Measurements from ENCODE around the gene FAM174B. TPM values are rescaled to one million over a fixed set of nuclear protein-coding genes. Genes with fewer than 3 reads are reported as not detected.

FAM174B gene
- total RNA-seq, 1 donor from 2014 or later = 18.9 TPM

- no peak for TF ChIP-seq CTCF (IDR thresholded peaks at IDR 0.05; ENCODE audit: insufficient read depth, low read length, poor library complexity, severe bottlenecking)
- Histone ChIP-seq H3K27me3 (ENCODE audit: control insufficient read depth, insufficient read depth, low read length) (no peaks in the 10 kb centered on the region), H3K4me3 (ENCODE audit: low read depth, low read length) (no peak overlapping the region), H3K36me3 (ENCODE audit: control insufficient read depth, insufficient read depth, low read length) (no peaks in the 10 kb centered on the region)
- no peak for DNase-seq (ENCODE audit: low read depth)
Observed at GRCh38 chr15:92651877-92652575, 3.5 kb downstream of the FAM174B start.

GRCh38 chr15:92650966-92651365 is 4.6 kb downstream of the FAM174B start:
- no peak for TF ChIP-seq CTCF (IDR thresholded peaks at IDR 0.05; ENCODE audit: insufficient read depth, low read length, poor library complexity, severe bottlenecking)
- Histone ChIP-seq H3K36me3 (ENCODE audit: control insufficient read depth, insufficient read depth, low read length) (no peaks in the 10 kb centered on the region), H3K4me3 (ENCODE audit: low read depth, low read length) (no peak overlapping the region), H3K27me3 (ENCODE audit: control insufficient read depth, insufficient read depth, low read length) (no peaks in the 10 kb centered on the region)
- DNase-seq (ENCODE audit: low read depth) = no peak

- no peak for TF ChIP-seq CTCF (IDR thresholded peaks at IDR 0.05; ENCODE audit: insufficient read depth, low read length, poor library complexity, severe bottlenecking)
- no peaks in the 10 kb centered on the region for H3K36me3 ChIP-seq (ENCODE audit: control insufficient read depth, insufficient read depth, low read length)
- no peaks in the 10 kb centered on the region for H3K27me3 ChIP-seq (ENCODE audit: control insufficient read depth, insufficient read depth, low read length)
- H3K4me3 ChIP-seq (ENCODE audit: low read depth, low read length) = no peak overlapping the region
- no peak for DNase-seq (ENCODE audit: low read depth)
Observed at GRCh38 chr15:92650256-92650655, 5.3 kb downstream of the FAM174B start.

- no peaks in the 10 kb centered on the region for H3K36me3 ChIP-seq (ENCODE audit: control insufficient read depth, insufficient read depth, low read length)
- no peaks in the 10 kb centered on the region for H3K27me3 ChIP-seq (ENCODE audit: control insufficient read depth, insufficient read depth, low read length)
- TF ChIP-seq CTCF (IDR thresholded peaks at IDR 0.05; ENCODE audit: insufficient read depth, low read length, poor library complexity, severe bottlenecking) = no peak
- H3K4me3 ChIP-seq (ENCODE audit: low read depth, low read length) = no peak overlapping the region
- DNase-seq (ENCODE audit: low read depth) = no peak
Observed at GRCh38 chr15:92648190-92648875, 7.2 kb downstream of the FAM174B start.

- Histone ChIP-seq H3K4me3 (ENCODE audit: low read depth, low read length) (no peak overlapping the region), H3K36me3 (ENCODE audit: control insufficient read depth, insufficient read depth, low read length) (no peaks in the 10 kb centered on the region), H3K27me3 (ENCODE audit: control insufficient read depth, insufficient read depth, low read length) (no peaks in the 10 kb centered on the region)
- DNase-seq (ENCODE audit: low read depth) = no peak
- TF ChIP-seq CTCF (IDR thresholded peaks at IDR 0.05; ENCODE audit: insufficient read depth, low read length, poor library complexity, severe bottlenecking) = no peak
Observed at GRCh38 chr15:92647467-92648163, 8.0 kb downstream of the FAM174B start.
